HG02852 (cell line): ENCODE data around the gene STARD9.

Experiments
- ATAC-seq: cut with Tn5 transposase; IDR thresholded peaks from one replicate; pipeline ENCODE4 v1.9.1; 2021; ENCODE audit warnings: mild to moderate bottlenecking, moderate library complexity; ENCODE audit not compliant: unreplicated experiment

Gene STARD9

DNA sequence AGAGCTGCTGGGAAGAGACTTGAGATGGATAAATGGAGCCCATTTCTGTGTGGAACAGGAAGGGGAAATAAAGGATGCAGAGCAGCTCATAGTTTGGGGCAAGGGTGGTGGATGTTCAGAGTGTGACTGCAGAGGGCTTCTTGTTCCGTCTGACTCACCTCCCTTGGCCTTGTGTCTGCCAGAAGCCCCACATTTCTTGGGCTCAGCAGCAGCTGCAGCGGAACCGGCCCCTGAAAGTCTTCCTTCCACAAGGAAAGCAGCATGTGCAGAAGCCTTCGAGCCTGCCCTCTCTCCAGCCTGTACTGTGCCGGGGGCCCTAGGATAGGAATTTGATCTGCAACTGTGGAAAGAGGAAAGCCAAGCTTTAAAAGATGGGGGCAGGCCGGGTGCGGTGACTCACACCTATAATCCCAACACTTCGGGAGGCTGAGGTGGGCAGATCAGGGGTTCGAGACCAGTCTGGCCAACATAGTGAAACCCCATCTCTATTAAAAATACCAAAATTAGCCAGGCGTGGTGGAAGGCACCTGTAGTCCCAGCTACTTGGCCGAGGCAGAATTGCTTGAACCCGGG is 150.0 kb downstream of the STARD9 start:
- ATAC-seq, result no peak

- no peak for ATAC-seq
Observed at GRCh38 chr15:42726114-42726513, 150.7 kb downstream of the STARD9 start.

DNA sequence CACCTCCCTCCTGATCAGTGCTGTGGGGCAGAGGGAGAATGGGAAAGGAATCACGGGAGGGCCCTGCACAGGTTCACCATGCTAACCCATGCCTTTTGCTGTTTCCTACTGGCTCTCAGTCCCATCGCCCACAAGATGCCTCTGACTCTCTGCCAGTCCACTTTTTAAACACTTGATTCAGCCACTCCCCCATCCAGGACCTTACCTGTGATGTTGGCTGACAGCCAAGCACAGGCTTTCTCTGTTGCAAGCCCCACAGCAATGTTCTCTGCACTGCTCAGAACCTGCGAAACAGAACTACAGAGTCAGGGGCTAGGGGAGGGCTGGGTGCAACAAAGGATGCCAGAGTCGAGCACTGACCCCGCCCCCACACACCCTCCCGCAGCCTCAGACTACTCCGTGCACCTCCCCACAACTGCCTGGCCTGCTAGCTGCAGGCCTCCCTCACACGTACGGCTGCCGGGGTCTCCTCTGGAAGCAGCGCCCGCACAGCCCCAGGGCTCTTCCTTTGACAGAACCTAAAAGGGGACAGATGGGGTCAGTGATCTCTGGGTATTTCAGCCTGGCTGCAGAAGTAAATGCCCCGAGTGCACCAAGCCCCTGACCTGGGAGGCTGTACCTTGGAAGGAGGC is 152.5 kb downstream of the STARD9 start:
- no peak for ATAC-seq

GRCh38 chr15:42728560-42728959 is 153.2 kb downstream of the STARD9 start:
- no peak for ATAC-seq

GRCh38 chr15:42728972-42729371 is 153.6 kb downstream of the STARD9 start:
- ATAC-seq, result no peak

DNA sequence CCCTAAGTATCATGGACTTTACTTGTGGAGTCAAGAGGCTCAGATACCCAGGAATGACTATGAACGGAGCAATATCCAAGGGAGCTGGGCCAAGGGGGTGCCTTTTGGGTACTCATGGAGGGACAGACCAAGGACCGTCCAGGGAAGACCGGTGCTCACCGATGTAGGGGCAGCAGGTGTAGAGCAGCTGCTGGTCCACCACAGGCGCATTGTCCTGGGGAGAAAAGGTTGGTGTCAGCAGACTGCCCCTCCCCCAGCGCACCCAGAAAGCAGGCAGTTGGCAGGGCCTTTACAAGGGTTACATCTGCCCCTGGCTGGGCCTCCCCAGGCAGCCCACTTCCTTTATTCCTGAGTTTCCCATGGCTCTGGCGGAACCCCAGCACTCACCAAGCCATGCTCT is 154.0 kb downstream of the STARD9 start:
- no peak for ATAC-seq

DNA sequence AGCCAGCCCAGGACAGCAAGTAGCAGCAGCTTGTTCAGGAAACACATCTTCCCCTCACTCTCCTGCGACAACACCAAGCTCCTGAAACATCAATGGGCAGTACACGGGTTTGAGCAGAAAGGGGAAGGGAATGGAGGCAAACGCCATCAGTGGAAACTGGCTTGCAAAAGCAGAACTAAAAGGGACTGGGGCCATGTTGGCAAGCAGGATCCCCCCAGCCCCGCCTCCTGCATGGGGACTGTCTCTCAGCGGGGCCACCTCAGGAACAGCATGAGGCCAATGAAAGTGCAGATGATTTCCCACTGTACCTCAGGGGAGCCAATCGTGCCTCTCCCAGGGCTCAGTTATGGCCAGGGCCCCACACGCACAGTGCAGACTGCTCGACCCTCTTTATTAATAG is 154.7 kb downstream of the STARD9 start:
- ATAC-seq, result no peak

DNA sequence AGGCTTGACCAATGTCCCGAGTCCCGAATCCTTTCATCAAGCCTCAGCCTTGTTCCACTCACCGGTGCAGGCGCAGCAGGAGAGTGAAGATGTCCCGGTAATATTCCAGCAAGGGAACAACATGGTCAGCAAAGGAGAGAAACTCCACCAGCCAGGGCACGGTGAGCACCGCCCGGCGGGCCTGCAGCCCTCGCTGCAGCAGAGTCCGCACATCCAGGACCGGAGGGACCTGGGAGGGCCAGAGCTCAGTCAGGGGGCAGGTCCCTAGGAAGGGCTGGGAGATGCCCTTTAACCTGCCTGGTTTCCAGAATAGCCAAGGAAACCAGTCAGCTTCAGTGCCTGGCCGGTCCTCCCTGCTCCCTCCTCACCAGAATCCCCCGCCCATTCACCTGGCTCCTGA is 155.1 kb downstream of the STARD9 start:
- ATAC-seq, result no peak

- no peak for ATAC-seq
Observed at GRCh38 chr15:42731461-42731860, 156.1 kb downstream of the STARD9 start.

DNA sequence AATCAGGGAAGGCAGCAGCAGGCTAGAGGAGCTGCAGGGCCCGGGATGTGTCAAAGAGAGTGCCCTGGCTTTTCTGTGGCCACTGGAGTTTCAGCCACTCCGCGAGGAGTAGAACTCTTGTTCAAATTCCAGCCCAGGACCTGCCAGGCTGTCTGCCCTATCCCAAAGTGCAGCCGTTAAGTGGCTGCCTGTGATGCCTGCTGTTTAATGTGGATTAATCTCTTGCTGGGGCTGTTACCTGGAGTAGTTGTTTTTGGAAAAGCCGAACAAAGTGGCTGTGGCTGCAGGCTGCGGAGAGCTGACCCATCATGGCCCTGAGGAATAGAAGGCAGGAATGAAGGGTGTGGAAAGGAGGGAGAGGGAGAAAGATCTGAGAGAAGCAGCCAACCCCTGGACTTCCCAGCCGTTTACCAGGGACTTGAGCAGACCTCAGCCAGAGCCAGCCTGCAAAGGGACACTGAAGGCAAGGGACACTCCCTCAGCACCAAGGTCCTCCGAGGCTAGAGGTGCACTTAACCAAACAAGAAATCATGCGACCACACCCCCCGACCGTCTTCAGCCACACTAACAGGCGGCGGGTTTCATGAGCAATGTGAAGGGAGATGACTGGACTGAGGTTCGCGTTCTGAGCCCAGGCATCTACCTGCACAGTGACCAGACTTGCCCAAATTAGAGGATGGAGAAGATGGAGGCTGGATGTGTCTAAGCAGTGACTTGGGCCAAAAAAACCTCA is 156.9 kb downstream of the STARD9 start:
- ATAC-seq, result no peak

DNA sequence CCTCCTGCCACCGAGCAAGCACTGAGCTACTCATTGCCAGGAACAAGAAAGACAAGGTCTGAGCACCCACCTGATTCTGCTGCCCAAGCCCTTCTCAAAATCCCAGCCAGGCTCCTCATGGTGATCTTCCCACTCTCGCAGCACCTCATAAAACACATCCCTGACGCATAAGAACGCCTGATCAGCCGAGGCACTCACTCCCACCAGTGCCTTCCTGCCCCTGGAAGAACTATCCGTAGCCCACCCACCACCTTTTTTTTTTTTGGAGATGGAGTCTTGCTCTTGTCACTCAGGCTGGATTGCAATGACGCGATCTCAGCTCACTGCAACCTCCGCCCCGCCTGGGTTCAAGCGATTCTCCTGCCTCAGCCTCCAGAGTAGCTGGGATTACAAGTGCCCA is 157.6 kb downstream of the STARD9 start:
- ATAC-seq, result no peak

DNA sequence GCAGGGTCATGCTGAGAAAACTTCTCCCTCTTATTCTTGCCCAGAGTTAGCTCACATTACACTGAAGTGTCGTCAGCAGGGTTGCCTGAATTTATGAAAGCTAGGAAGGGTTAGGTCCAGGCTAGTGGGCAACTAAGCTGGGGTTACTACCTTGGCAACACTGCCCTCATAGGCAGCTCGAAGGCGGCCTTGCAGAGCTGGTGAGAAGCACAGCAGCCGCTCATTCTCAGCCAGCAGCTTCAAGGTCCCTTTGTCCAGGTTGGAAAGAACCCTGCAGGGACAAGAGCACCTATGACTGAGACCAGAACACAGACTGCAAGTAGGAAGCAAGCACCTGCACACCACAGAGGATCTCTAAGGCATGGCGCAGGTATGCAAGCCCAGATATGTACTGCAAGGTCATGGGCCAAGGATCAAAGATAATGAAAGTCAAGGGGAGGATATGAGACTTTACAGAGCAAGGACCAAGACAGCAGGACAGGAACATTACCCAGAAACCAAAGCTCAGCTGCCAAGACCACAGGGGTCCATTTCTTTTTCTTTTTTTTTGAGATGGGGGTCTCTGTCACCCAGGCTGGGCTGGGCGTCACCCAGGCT is 158.8 kb downstream of the STARD9 start:
- ATAC-seq, result no peak

DNA sequence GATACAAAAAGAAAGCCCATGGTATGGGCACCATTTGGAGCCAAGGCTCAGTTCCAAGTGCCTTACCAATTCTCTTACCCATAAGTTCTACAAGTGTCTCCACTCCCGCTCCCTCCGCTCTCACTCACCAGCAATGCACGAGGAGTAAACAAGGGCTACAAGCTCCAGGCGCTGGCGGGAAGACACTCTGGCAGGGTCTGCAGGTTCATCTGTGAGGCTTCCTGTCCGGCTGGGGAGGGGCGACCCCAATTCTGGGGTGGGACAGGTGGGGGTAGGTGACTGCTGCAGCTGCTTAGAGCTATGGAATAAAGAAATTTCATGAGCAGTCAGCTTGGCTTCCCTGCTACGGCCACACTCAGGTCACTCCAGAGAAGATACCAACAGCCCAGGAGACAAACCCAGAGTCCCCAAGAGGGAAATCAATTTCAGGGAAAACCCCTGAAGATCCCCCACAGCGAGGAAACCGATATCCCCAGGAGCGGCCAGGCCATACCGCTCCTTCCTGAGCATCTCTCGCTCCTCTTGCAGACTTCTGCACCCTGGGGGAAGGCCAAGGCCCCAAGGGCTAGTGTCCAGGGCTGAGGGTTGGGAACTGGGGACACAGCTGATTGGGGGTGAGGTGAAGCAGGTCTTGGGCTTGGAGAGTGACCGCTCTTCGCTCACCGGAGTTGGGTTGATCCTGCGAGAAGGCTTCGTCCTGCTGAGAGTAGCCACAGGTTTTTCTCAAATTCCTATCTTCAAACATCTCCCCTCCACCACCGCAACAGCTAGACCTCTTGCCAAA is 160.2 kb downstream of the STARD9 start:
- ATAC-seq, result no peak

- peak; percentile 30 for ATAC-seq
Observed at GRCh38 chr15:42736178-42736792, 160.9 kb downstream of the STARD9 start.

DNA sequence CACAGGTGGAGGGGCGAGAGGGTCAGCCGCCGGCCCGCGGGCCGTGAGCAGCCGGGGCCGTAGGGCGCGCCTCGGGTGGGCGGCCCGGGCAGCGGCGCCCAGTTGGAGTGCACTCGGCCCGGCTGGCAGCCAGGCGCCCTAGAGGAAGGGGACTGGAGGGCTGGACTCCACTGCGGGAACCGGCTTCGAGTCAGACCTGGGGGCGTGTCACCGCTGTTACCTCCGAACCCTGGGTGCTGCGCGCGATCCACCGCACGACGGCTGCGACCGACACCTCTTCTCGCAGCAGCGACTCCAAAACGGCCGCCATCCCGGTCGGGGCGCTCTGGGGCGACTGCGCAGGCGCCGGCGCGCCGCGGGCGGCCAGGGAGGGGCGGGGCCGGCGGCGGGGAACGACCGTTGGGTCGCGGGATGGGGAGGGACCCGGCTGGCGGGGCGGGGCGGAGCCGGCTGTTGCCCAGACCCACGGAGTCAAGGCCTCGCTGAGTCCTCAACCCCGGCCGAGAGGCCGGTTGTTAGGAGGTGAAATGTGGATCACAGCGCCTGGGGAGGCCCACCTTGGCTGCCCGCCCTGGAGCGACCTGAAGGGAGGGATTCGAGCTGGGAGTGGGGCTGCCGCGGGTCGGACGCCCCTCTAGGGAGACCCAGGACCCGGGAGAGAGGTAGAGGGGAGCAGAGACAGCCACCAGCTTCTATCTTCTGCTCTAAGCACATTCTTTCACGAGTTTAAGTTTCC is 161.6 kb downstream of the STARD9 start, which contains the start of gene CDAN1:
Gene CDAN1 (minus strand): TSS at position 336 of the 736 bp plus-strand sequence. CDS start 26 bp downstream, at position 310.
- ATAC-seq, result peak; percentile 74

GRCh38 chr15:42737529-42738328 is 162.3 kb downstream of the STARD9 start:
- no peak for ATAC-seq

DNA sequence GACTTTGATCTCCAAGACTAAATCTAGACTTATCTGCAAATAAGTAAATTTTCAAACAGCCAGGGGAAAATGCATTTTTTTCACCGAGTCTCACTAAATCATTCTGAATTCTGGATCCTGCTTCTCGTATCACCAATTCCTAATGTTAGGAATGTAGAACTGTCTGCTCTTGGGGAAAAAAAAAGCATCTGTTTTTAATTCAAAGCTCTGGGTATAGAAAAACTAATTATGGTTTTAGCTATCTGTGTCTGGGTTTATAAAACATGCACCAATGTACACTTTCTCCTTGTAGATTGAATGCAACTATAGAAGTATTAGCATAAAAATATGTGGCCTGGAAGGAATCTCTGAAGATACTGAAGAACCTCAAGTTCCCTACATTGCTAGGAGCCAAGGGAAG is 166.3 kb downstream of the STARD9 start:
- no peak for ATAC-seq

DNA sequence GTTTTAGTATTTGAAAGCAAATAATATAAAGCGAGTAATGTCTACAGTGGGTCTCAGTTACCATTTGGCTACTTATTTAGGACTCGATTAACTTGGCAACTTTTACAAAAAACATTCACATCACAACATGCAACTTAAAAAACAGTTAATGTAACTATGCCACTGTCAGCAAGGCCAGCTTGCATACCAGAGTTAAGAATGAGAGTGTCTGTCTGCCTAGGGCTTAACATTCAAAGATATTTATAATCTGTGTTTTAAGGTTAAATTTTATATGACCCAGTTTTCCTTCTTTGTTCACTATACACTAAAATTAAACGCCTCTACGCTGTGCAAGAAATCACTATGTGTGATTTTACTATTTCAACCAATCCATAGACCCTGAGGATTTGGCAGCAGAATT is 166.7 kb downstream of the STARD9 start:
- ATAC-seq, result no peak

DNA sequence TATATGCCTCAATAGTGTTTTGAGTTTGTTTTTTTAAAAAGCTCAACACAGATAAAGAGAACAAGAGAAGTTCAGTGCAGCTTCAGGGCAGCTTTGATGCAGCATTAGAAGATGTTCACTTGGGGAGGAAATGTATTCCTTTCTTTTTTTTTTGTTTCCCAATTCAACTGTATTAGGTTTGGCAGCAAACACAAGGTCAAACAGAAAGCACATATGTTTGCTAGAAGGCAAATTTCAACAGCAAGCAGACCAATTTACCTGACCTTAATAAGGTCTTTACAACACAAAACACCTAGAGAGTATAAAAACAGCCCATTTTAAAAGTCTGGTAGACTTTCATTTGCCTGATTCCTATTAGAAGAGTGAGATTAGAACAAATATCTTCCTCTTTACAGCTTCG is 168.8 kb downstream of the STARD9 start:
- no peak for ATAC-seq
